ENCODE measurements around the gene PGS1. TPM values are rescaled to one million over a fixed set of nuclear protein-coding genes. Genes with fewer than 3 reads are reported as not detected.

PGS1 gene
- polyA plus RNA-seq, 3 donors, result 26.0 to 87.1 (median 28.0) TPM

- Mint-ChIP-seq H3K9me3 (no peaks in the 10 kb centered on the region), H3K36me3 (peaks cover under 1 to 6% of the 10 kb centered on the region in 2 donors), H3K27me3 (ENCODE audit: low read depth in 3 of 3) (peaks cover 0 to 3% (median 3%) of the 10 kb centered on the region in 3 donors), H3K4me3 (no peak overlapping the region), H3K4me1 (peaks cover 45% of the 10 kb centered on the region), H3K27ac (peak overlapping the region in 5 of 7 donors; percentile 33 to 96 (median 88))
- TF ChIP-seq, protein P1, sequence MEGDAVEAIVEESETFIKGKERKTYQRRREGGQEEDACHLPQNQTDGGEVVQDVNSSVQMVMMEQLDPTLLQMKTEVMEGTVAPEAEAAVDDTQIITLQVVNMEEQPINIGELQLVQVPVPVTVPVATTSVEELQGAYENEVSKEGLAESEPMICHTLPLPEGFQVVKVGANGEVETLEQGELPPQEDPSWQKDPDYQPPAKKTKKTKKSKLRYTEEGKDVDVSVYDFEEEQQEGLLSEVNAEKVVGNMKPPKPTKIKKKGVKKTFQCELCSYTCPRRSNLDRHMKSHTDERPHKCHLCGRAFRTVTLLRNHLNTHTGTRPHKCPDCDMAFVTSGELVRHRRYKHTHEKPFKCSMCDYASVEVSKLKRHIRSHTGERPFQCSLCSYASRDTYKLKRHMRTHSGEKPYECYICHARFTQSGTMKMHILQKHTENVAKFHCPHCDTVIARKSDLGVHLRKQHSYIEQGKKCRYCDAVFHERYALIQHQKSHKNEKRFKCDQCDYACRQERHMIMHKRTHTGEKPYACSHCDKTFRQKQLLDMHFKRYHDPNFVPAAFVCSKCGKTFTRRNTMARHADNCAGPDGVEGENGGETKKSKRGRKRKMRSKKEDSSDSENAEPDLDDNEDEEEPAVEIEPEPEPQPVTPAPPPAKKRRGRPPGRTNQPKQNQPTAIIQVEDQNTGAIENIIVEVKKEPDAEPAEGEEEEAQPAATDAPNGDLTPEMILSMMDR (IDR thresholded peaks at IDR 0.05), result no peak
- no peaks in the 10 kb centered on the region for H4K20me1 ChIP-seq (ENCODE audit: insufficient read depth, low read length)
- intact Hi-C loops (cut with micrococcal nuclease), result loop anchor here (2.0 kb wide), 2 partner anchors 13 to 15 kb away; partner anchors contain the start of gene SOCS3 (in 2 of the 2)
- H2AFZ ChIP-seq (ENCODE audit: insufficient read depth, low read depth, low read length, poor library complexity, severe bottlenecking), result no peak overlapping the region
- peaks cover 44 to 47% of the 10 kb centered on the region in 2 donors for H3K4me1 ChIP-seq (ENCODE audit: control insufficient read depth in 1 of 2, insufficient read depth in 2 of 2, low read length in 2 of 2)
- H3K4me3 ChIP-seq (replicated peaks in 1 of 3; ENCODE audit: low read depth in 2 of 3, low read length in 3 of 3), result no peak overlapping the region
- 100% methylated on average over 3 of the region's 6 CpGs for WGBS (ENCODE audit: insufficient coverage)
- no peak overlapping the region for H3K4me2 ChIP-seq (replicated peaks; ENCODE audit: extremely low read depth, low read length, poor library complexity, severe bottlenecking)
- H3K79me2 ChIP-seq (ENCODE audit: insufficient read depth, low read length), result peaks cover 12% of the 10 kb centered on the region
- H3K36me3 ChIP-seq (replicated peaks in 1 of 2; ENCODE audit: control insufficient read depth in 1 of 2, insufficient read depth in 2 of 2, low read length in 2 of 2), result no peaks in the 10 kb centered on the region
- no peaks in the 10 kb centered on the region for H3K9me3 ChIP-seq (replicated peaks in 1 of 2; ENCODE audit: control insufficient read depth in 1 of 2, insufficient read depth in 1 of 2, low read length in 2 of 2)
- H3K9ac ChIP-seq (ENCODE audit: insufficient read depth, low read length, poor library complexity, severe bottlenecking), result no peak overlapping the region
- no peak overlapping the region for H3K27ac ChIP-seq (ENCODE audit: low read depth in 1 of 2, low read length in 2 of 2)
- no peak for DNase-seq
- no peaks in the 10 kb centered on the region for H3K27me3 ChIP-seq (ENCODE audit: control insufficient read depth in 2 of 2, insufficient read depth in 2 of 2, low read length in 2 of 2)
Measured at GRCh38 chr17:78374189-78374588, 4.3 kb upstream of the PGS1 start.

DNA sequence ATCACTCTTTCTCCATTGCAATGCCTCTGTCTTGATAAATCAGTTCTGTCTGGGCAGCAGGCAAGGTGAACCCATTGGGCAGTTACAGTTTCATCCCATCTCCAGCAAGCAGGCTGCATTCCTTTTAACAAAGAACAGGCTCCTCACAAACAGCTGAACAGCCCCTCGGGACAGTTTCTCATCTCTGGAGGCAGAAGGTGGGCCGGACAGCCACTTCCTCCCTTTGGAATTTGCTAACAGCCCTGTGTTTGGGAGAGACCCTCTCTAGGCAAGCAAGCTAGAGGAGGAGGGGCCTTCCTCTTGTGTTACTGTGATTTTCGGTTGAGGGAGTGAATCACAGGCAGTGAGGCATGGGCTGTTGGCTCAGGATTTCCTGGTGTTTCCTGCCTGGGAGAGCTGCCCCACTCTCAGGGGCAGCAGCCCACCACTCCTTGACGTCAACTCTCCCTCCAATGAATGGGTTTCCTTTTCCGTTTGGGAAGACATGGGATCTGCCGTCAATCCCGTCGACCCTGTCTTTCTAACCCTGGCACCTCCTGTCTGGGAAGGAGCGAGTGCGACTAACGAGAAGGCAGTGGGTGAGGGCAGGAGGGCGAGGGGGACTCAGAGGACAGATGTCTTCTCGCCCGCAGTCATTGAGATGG is 3.7 kb upstream of the PGS1 start:
- 33% methylated on average over 1 of the region's 14 CpGs for WGBS (ENCODE audit: insufficient coverage)
- H3K9ac ChIP-seq (ENCODE audit: insufficient read depth, low read length, poor library complexity, severe bottlenecking), result peak overlapping the region; percentile 48
- intact Hi-C loops (cut with micrococcal nuclease), result loop anchor here (2.0 kb wide), 2 partner anchors 14 kb away; partner anchors contain the start of gene SOCS3 (in 2 of the 2)
- peaks cover 18% of the 10 kb centered on the region for H3K79me2 ChIP-seq (ENCODE audit: insufficient read depth, low read length)
- DNase-seq, result peak in 1 of 3 donors; percentile 70
- H4K20me1 ChIP-seq (ENCODE audit: insufficient read depth, low read length), result no peaks in the 10 kb centered on the region
- H3K36me3 ChIP-seq (replicated peaks in 1 of 2; ENCODE audit: control insufficient read depth in 1 of 2, insufficient read depth in 2 of 2, low read length in 2 of 2), result no peaks in the 10 kb centered on the region
- peaks cover 0 to 3% (median 2%) of the 10 kb centered on the region in 3 donors for H3K27me3 Mint-ChIP-seq (ENCODE audit: low read depth in 3 of 3)
- no peaks in the 10 kb centered on the region for H3K27me3 ChIP-seq (ENCODE audit: control insufficient read depth in 2 of 2, insufficient read depth in 2 of 2, low read length in 2 of 2)
- no peaks in the 10 kb centered on the region for H3K9me3 Mint-ChIP-seq
- peaks cover 49 to 52% of the 10 kb centered on the region in 2 donors for H3K4me1 ChIP-seq (ENCODE audit: control insufficient read depth in 1 of 2, insufficient read depth in 2 of 2, low read length in 2 of 2)
- peak overlapping the region; percentile 77 to 88 for H3K27ac ChIP-seq (ENCODE audit: low read depth in 1 of 2, low read length in 2 of 2)
- no peaks in the 10 kb centered on the region for H3K9me3 ChIP-seq (replicated peaks in 1 of 2; ENCODE audit: control insufficient read depth in 1 of 2, insufficient read depth in 1 of 2, low read length in 2 of 2)
- H3K4me3 ChIP-seq (replicated peaks in 1 of 3; ENCODE audit: low read depth in 2 of 3, low read length in 3 of 3), result peak overlapping the region in 1 of 3 experiments; percentile 8
- peak overlapping the region; percentile 16 for H3K4me2 ChIP-seq (replicated peaks; ENCODE audit: extremely low read depth, low read length, poor library complexity, severe bottlenecking)
- peak overlapping the region; percentile 80 to 97 (median 92) for H3K27ac Mint-ChIP-seq
- no peak overlapping the region for H2AFZ ChIP-seq (ENCODE audit: insufficient read depth, low read depth, low read length, poor library complexity, severe bottlenecking)
- peaks cover 48% of the 10 kb centered on the region for H3K4me1 Mint-ChIP-seq
- TF ChIP-seq, protein P1 (IDR thresholded peaks at IDR 0.05), result no peak
- H3K4me3 Mint-ChIP-seq, result peak overlapping the region in 1 of 2 donors; percentile 26
- peaks cover 2 to 8% of the 10 kb centered on the region in 2 donors for H3K36me3 Mint-ChIP-seq

Data from CD14-positive monocyte (primary cell).